Measurements from ENCODE around the gene BUB1B. TPM values are rescaled to one million over a fixed set of nuclear protein-coding genes. Genes with fewer than 3 reads are reported as not detected.

The BUB1B gene
- total RNA-seq, 1 donor from 2014 or later, result 54.8 TPM

DNA sequence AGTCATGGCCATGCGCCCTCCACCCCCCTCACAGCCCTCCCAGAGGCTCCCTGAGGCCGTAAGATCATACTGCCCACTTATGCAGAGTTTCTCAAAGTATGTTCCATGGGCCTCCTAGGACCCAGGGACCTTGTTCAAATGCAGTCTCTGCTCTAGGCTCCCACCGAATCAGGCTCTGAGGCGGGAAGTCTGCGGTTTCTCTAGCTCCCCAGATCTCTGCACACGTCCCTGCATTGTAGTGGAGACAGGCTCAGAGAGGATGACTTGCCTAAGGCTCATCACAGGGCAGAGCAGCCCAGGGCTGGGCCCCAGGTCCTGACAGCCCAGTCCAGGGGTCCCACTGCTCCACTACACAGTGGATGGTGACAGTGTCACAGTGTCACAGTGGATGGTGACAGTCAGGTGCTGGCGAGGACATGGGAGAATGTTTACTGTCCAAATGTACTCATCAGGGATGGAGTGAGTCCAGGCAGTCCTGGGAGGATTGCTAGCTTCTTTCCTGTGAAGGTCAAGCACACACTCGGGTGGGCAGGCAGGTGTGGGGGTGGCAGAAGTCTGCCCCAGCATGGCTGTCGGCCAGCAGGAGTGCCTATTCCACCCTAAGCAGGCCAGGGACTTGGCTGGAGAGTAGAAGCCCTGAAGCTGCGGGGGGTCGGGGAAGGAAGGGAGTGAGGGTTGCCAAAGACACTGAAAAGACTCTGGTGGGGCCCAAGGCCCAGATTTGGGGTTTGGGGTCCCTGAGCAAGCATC, 109.6 kb downstream of the BUB1B start:
- intact Hi-C loops (cut with micrococcal nuclease), result loop anchor here (5.0 kb wide), 1 partner anchor 33 kb away; the partner anchor contains the start of gene PAK6

Other genes starting within 250 kb of the BUB1B start
- 0.10 and 0.20 TPM in 2 replicates for gene GPR176, start 240.8 kb upstream of the BUB1B start, total RNA-seq
- 42.0 and 42.4 TPM in 2 replicates for gene EIF2AK4, start 227.0 kb upstream of the BUB1B start, total RNA-seq
- gene SRP14, start 121.9 kb upstream of the BUB1B start, total RNA-seq, result 152 and 154 TPM in 2 replicates
- 9.6 and 12.4 TPM in 2 replicates for gene BMF, start 52.2 kb upstream of the BUB1B start, total RNA-seq
- gene PAK6, start 78.0 kb downstream of the BUB1B start, total RNA-seq, result 0.22 and 0.37 TPM in 2 replicates
- not detected in 2 replicates for gene ANKRD63, start 122.0 kb downstream of the BUB1B start, total RNA-seq
- gene PLCB2, start 146.9 kb downstream of the BUB1B start, total RNA-seq, result 178 TPM in 2 replicates
- 11.6 and 12.0 TPM in 2 replicates for gene INAFM2, start 162.6 kb downstream of the BUB1B start, total RNA-seq
- gene CCDC9B, start 179.9 kb downstream of the BUB1B start, total RNA-seq, result 0.39 and 0.66 TPM in 2 replicates
- gene PHGR1, start 190.0 kb downstream of the BUB1B start, total RNA-seq, result not detected in 2 replicates
- 0.22 and 1.0 TPM in 2 replicates for gene DISP2, start 197.2 kb downstream of the BUB1B start, total RNA-seq
- gene KNSTRN, start 221.7 kb downstream of the BUB1B start, total RNA-seq, result 38.0 and 42.7 TPM in 2 replicates
- gene IVD, start 244.7 kb downstream of the BUB1B start, total RNA-seq, result 39.0 and 41.4 TPM in 2 replicates